ENCODE results near the gene FOXC1. TPM values are rescaled to one million over a fixed set of nuclear protein-coding genes. Genes with fewer than 3 reads are reported as not detected.

The FOXC1 gene
- not detected for total RNA-seq

DNA sequence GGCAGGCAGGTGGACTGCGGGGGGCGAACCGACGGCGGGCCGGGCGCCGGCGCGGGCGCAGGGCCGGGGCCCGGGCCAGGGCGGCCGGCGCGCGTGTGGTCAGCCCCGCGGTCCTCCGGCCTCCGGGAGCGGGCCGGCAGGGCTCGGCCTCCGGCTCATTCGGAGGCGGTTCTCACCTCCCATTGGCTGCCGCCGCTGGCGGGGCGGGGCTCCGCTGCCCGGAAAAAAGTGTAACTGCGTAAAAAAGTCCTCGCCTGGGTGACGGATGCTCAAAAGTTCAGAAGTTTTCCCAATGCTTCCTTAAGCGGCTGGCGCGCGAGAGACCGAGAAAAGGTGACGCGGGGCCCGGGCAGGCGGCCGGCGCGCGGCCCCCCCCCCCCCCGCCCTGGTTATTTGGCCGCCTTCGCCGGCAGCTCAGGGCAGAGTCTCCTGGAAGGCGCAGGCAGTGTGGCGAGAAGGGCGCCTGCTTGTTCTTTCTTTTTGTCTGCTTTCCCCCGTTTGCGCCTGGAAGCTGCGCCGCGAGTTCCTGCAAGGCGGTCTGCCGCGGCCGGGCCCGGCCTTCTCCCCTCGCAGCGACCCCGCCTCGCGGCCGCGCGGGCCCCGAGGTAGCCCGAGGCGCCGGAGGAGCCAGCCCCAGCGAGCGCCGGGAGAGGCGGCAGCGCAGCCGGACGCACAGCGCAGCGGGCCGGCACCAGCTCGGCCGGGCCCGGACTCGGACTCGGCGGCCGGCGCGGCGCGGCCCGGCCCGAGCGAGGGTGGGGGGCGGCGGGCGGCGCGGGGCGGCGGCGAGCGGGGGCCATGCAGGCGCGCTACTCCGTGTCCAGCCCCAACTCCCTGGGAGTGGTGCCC is at the start of gene FOXC1:
FOXC1 (plus strand) TSS at position 268 of the 849 bp plus-strand sequence; CDS start at position 799, 531 bp downstream.
- POLR2A ChIA-PET: no interaction called here
- no peaks in the 10 kb centered on the region for H3K36me3 Mint-ChIP-seq
- no peaks in the 10 kb centered on the region for H3K9me3 Mint-ChIP-seq
- H3K27me3 Mint-ChIP-seq: peaks cover 65% of the 10 kb centered on the region
- peak within 1 kb of the TSS; percentile 79 for H3K27ac Mint-ChIP-seq
- peaks cover 38% of the 10 kb centered on the region for H3K4me1 Mint-ChIP-seq
- peak within 1 kb of the TSS; percentile 68 for H3K4me3 Mint-ChIP-seq
- DNase-seq (peak; percentile 64), ATAC-seq (ENCODE audit: low read depth) (peak; percentile 41)

GRCh38 chr6:1560281-1561058 is 49.2 kb upstream of the FOXC1 start:
- no peak overlapping the region for H3K4me3 Mint-ChIP-seq
- peaks cover 29% of the 10 kb centered on the region for H3K27me3 Mint-ChIP-seq
- no peaks in the 10 kb centered on the region for H3K4me1 Mint-ChIP-seq
- no peak for DNase-seq
- no peak overlapping the region for H3K27ac Mint-ChIP-seq
- H3K36me3 Mint-ChIP-seq: no peaks in the 10 kb centered on the region
- POLR2A ChIA-PET: no interaction called here
- no peak for ATAC-seq (ENCODE audit: low read depth)
- no peaks in the 10 kb centered on the region for H3K9me3 Mint-ChIP-seq

DNA sequence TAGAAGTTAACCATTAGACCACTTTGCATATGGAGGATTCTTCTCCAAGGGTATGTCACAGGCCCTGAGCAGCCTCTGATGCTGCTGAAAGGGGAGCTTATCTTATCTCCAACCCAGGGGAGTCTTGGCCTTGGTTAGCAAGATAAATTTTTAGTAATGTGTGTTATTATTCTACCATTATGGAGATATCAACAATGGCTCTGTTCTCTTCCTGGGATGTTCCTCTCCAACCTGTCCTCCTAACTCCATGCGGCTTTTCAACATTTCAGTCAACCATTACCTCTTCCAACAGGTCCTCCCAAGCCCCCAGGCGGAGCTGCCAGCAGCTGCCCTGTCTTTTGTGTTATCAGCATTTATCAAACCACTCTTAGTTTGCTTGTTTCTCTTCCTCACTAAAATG is 48.4 kb upstream of the FOXC1 start:
- Mint-ChIP-seq H3K4me3 (no peak overlapping the region), H3K4me1 (no peaks in the 10 kb centered on the region)
- ATAC-seq (ENCODE audit: low read depth): no peak

DNA sequence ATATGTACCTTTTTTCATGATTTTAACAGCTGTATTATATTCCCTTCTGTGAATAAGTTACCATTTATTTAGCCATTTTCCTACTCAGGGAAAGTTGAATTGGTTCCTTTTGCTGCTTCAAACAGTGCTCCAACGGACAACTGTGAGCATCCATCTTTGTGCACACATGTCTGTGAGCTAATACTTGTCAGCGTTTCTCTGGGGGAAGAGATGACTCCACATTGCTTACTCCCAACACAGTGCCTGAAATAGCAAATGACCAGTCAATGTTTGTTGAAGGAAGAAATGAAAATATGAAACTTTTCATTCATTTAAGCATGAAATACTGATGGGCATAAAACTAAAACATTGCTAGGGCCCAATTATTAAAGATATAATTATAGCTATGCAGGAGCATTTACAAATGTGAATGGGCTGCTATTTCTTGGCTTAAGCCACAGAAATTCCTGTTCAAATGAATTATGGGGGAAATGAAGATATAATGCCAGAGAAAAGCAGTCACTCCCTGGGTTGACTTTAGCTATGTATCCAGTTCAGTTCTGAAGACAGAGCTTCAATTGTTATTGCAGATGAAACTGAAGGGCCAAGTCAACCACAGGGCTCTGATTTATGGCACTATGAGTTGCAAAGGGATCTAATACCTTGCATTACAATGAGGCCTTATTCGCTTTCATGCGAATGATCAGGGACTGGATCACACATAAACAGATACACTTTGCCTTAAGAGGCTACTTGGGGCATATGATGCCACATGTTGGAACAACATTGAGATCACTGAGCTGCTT is 47.4 kb upstream of the FOXC1 start:
- DNase-seq (no peak), ATAC-seq (ENCODE audit: low read depth) (no peak)
- Mint-ChIP-seq H3K4me3 (no peak overlapping the region), H3K36me3 (no peaks in the 10 kb centered on the region), H3K27ac (no peak overlapping the region), H3K9me3 (no peaks in the 10 kb centered on the region), H3K27me3 (peaks cover 24% of the 10 kb centered on the region), H3K4me1 (no peaks in the 10 kb centered on the region)
- POLR2A ChIA-PET: no interaction called here

More for the DNA sequence above, 48.4 kb upstream of the FOXC1 start:
- no peak overlapping the region for H3K27ac Mint-ChIP-seq
- no peak for DNase-seq
- peaks cover 24% of the 10 kb centered on the region for H3K27me3 Mint-ChIP-seq
- no peaks in the 10 kb centered on the region for H3K36me3 Mint-ChIP-seq
- POLR2A ChIA-PET: no interaction called here
- no peaks in the 10 kb centered on the region for H3K9me3 Mint-ChIP-seq

DNA sequence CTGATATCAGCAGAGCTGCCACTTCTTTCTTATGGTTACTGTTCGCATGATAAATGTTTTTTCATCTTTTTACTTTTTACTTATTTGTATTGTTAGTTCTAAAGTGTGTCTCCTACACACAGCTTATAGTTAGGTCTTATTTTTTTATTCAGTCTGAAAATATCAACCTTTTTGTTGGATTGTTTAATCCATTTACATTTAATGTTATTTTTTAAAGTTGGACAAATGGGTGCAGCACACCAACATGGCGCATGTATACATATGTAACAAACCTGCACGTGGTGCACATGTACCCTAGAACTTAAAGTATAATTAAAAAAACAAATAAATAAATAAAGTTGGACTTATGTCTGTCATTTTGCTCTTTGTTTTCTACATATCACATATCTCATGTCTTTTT is 40.3 kb upstream of the FOXC1 start:
- Mint-ChIP-seq H3K4me3 (no peak overlapping the region), H3K4me1 (no peaks in the 10 kb centered on the region), H3K27me3 (peaks cover 8% of the 10 kb centered on the region), H3K9me3 (peaks cover 11% of the 10 kb centered on the region), H3K27ac (no peak overlapping the region), H3K36me3 (no peaks in the 10 kb centered on the region)
- DNase-seq (no peak), ATAC-seq (ENCODE audit: low read depth) (no peak)
- POLR2A ChIA-PET: no interaction called here

- DNase-seq (no peak), ATAC-seq (ENCODE audit: low read depth) (no peak)
- H3K27ac Mint-ChIP-seq: no peak overlapping the region
- H3K9me3 Mint-ChIP-seq: peaks cover 11% of the 10 kb centered on the region
- H3K4me1 Mint-ChIP-seq: no peaks in the 10 kb centered on the region
- no peaks in the 10 kb centered on the region for H3K36me3 Mint-ChIP-seq
- H3K4me3 Mint-ChIP-seq: no peak overlapping the region
- peaks cover 3% of the 10 kb centered on the region for H3K27me3 Mint-ChIP-seq
- POLR2A ChIA-PET: no interaction called here
These were observed 38.9 kb upstream of the FOXC1 start for GRCh38 chr6:1570848-1571247.

DNA sequence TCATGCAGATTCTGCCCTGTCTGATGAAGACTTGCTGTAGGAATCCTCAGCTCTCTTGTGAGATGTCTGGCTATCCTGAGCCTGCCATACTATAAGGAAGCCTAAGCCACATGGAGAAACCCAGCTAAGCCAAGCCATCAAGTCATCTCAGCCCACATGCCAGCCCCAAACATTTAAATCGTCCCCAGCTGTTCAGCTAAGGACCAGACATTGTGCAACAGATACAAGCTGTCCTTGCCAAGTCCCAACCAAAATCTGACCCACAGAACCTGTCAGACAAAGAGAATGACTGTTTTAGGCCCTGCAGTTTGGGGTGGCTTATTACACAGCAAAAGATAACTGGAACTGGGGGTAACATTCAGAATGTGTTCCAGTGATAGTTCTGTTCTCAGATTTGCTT is 36.8 kb upstream of the FOXC1 start:
- H3K27ac Mint-ChIP-seq: no peak overlapping the region
- H3K27me3 Mint-ChIP-seq: peaks cover 3% of the 10 kb centered on the region
- H3K4me3 Mint-ChIP-seq: no peak overlapping the region
- DNase-seq: no peak
- no peaks in the 10 kb centered on the region for H3K4me1 Mint-ChIP-seq
- peaks cover 11% of the 10 kb centered on the region for H3K9me3 Mint-ChIP-seq
- H3K36me3 Mint-ChIP-seq: no peaks in the 10 kb centered on the region
- POLR2A ChIA-PET: interaction anchor here (0.7 kb wide), 1 partner anchor 1656 kb away, joined by 3 read pairs; no protein-coding TSS in a partner anchor
- ATAC-seq (ENCODE audit: low read depth): no peak

DNA sequence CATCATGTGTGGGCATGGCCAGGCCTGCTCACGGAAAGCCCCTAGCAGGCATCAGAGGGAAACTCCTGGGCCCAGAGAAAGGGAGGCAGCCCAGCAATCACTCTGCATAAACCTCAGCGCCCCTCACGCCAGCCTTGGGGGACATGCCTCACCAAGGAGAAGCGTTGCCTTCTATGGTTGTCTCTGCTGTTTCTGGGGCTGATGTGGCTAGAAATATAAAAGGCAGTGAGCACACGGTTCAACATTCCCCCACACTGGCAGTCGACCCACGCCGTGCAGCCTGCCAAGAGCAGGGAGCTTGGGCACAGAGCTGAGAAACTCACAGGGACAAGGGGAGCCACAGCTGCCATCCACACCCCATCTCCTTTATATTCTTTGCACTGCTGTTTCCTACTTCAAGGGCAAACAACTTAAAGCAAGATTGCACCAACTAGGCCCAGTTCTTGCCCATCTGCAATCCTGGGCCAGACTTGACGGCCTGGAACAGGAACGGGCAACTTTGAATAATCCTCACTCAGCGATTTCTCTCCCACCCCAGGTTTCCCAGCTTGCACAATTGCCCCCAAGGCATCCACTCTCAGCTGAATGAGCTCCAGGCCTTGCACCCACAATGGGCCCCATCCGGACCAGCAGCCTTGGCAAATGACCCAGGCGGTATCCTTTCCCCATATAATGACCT is 35.5 kb upstream of the FOXC1 start:
- DNase-seq (no peak), ATAC-seq (ENCODE audit: low read depth) (no peak)
- Mint-ChIP-seq H3K27ac (no peak overlapping the region), H3K9me3 (peaks cover 9% of the 10 kb centered on the region), H3K36me3 (no peaks in the 10 kb centered on the region), H3K4me1 (no peaks in the 10 kb centered on the region), H3K27me3 (peaks cover 5% of the 10 kb centered on the region), H3K4me3 (no peak overlapping the region)
- POLR2A ChIA-PET: no interaction called here

DNA sequence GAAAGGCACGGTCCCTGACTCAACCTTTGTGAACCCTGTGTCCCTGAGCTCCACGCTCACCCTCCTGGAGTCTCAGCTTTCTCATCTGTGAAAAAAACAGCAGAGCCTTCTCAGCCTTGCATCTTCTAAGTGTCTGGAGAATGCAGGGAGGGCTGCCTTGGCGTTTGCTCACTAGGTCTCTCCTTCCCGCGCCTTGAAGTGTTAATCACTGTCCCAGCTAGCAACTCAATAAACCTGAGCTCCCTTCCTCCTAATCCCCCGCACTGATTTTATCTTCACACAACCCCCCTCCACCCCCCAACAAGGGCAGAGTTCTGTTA is 34.9 kb upstream of the FOXC1 start:
- POLR2A ChIA-PET: no interaction called here
- ATAC-seq (ENCODE audit: low read depth): no peak
- no peak for DNase-seq
- Mint-ChIP-seq H3K9me3 (peaks cover 9% of the 10 kb centered on the region), H3K27me3 (peaks cover 5% of the 10 kb centered on the region), H3K4me1 (no peaks in the 10 kb centered on the region), H3K27ac (no peak overlapping the region), H3K4me3 (no peak overlapping the region), H3K36me3 (no peaks in the 10 kb centered on the region)

- Mint-ChIP-seq H3K27me3 (peaks cover 5% of the 10 kb centered on the region), H3K36me3 (no peaks in the 10 kb centered on the region), H3K4me3 (no peak overlapping the region), H3K9me3 (peaks cover 9% of the 10 kb centered on the region), H3K27ac (no peak overlapping the region), H3K4me1 (no peaks in the 10 kb centered on the region)
- DNase-seq (no peak), ATAC-seq (ENCODE audit: low read depth) (no peak)
- POLR2A ChIA-PET: no interaction called here
These were observed 34.3 kb upstream of the FOXC1 start for GRCh38 chr6:1575210-1576041.

DNA sequence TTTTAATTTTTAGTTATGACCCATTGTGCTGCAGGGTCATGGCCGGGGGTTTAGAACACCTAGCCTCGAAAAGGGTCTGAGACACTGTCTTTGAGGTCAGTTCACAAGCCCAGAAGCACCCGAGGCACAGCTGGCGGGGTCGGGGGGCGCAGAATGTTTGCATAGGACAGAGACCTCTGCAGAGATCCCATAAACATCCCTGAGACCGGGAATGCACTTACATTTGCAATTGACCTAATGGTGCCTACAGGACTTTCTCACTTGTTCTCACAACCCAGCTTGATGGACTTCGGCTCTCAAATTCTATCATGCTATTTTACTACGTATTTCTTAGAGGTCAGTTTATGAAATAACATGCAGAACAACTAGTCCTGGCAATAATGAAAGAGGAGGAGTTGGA is 33.5 kb upstream of the FOXC1 start:
- peaks cover 5% of the 10 kb centered on the region for H3K9me3 Mint-ChIP-seq
- no peaks in the 10 kb centered on the region for H3K4me1 Mint-ChIP-seq
- DNase-seq: no peak
- H3K27me3 Mint-ChIP-seq: peaks cover 2% of the 10 kb centered on the region
- no peaks in the 10 kb centered on the region for H3K36me3 Mint-ChIP-seq
- no peak overlapping the region for H3K27ac Mint-ChIP-seq
- POLR2A ChIA-PET: no interaction called here
- no peak overlapping the region for H3K4me3 Mint-ChIP-seq
- ATAC-seq (ENCODE audit: low read depth): no peak

DNA sequence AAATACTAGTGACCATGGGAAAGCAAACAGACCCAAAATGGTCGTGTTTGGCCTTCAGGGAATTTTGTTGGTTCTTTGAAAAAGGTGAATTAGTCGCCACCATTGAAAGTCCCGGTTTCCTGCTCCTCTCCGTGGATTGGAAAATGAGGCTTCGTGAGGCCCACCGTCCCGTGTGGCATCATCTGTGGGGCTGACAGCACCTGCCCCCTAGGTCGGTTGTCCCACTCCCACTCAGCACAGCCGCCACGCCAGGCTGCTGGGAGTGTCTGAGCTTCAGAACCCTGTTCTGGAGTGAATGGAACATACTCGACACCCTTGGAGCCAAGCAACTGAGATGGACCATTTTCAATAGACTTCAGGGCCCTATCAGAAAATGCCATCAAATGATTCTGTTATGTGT is 33.0 kb upstream of the FOXC1 start:
- POLR2A ChIA-PET: no interaction called here
- H3K4me1 Mint-ChIP-seq: no peaks in the 10 kb centered on the region
- no peak for ATAC-seq (ENCODE audit: low read depth)

More for the DNA sequence above, 33.0 kb upstream of the FOXC1 start:
- Mint-ChIP-seq H3K9me3 (peaks cover 1% of the 10 kb centered on the region), H3K27ac (no peak overlapping the region), H3K27me3 (peaks cover 2% of the 10 kb centered on the region), H3K36me3 (no peaks in the 10 kb centered on the region), H3K4me3 (no peak overlapping the region)
- no peak for DNase-seq

Measured in activated naive CD8-positive, alpha-beta T cell treated with anti-CD3 and anti-CD28 coated beads, Interleukin-2, amount 10 ng/mL, durations not matched to agents 7 days and 5 days (primary cell).